ENCODE measurements around the gene HELZ. TPM values are rescaled to one million over a fixed set of nuclear protein-coding genes. Genes with fewer than 3 reads are reported as not detected.

Gene HELZ
- 12.8 TPM for polyA plus RNA-seq (2013, experiment 1 of 2)
- 12.1 TPM for polyA plus RNA-seq (2013, experiment 2 of 2)

- Histone ChIP-seq H3K18ac (ENCODE audit: low read depth in 1 of 2, low read length in 2 of 2) (peak within 1 kb of the TSS; percentile 82 to 93), H3K9me3 (ENCODE audit: control insufficient read depth, low read length) (no peaks in the 10 kb centered on the region), H2BK15ac (ENCODE audit: low read depth, poor library complexity, severe bottlenecking) (peak within 1 kb of the TSS; percentile 99), H3K27me3 (ENCODE audit: control insufficient read depth in 1 of 2, insufficient read depth in 1 of 2, low read length in 2 of 2) (no peaks in the 10 kb centered on the region), H3K4me2 (ENCODE audit: low read length, poor library complexity, severe bottlenecking) (peak within 1 kb of the TSS; percentile 98), H2AK5ac (ENCODE audit: low read length, severe bottlenecking) (no peak within 1 kb of the TSS), H3K4ac (ENCODE audit: low read depth in 1 of 2, low read length in 2 of 2) (peak within 1 kb of the TSS; percentile 46 to 88), H2BK12ac (ENCODE audit: low read length in 2 of 2) (peak within 1 kb of the TSS; percentile 54 to 61), H3K4me3 (ENCODE audit: insufficient read depth in 1 of 2, low read depth in 1 of 2, low read length in 2 of 2) (peak within 1 kb of the TSS; percentile 90 to 95), H2BK5ac (ENCODE audit: low read depth, low read length, poor library complexity, severe bottlenecking) (peak within 1 kb of the TSS; percentile 89), H2BK120ac (ENCODE audit: low read depth, low read length) (peak within 1 kb of the TSS; percentile 90), H4K91ac (ENCODE audit: low read length) (peak within 1 kb of the TSS; percentile 65), H3K23ac (ENCODE audit: low read length in 2 of 2) (peak within 1 kb of the TSS; percentile 91 to 93), H3K36me3 (ENCODE audit: control insufficient read depth in 1 of 2, insufficient read depth in 2 of 2, low read depth in 1 of 2, low read length in 2 of 2) (peaks cover 0 to 14% of the 10 kb centered on the region in 2 experiments), H3K79me1 (replicated peaks; ENCODE audit: low read length, poor library complexity, severe bottlenecking) (peaks cover 5% of the 10 kb centered on the region), H3K27ac (ENCODE audit: low read length, poor library complexity, severe bottlenecking) (peak within 1 kb of the TSS; percentile 79), H3K14ac (ENCODE audit: low read length in 2 of 2) (peak within 1 kb of the TSS; percentile 65), H4K8ac (ENCODE audit: low read length) (peak within 1 kb of the TSS; percentile 80), H3K4me1 (ENCODE audit: control insufficient read depth, insufficient read depth, low read depth, low read length) (peaks cover 8% of the 10 kb centered on the region), H2AFZ (ENCODE audit: low read depth, low read length) (peak within 1 kb of the TSS; percentile 91), H3K9ac (ENCODE audit: low read length) (peak within 1 kb of the TSS; percentile 91)
- under 1% methylated on average over 53 of the region's 67 CpGs for WGBS
- peak; percentile 90 for DNase-seq
Measured at GRCh38 chr17:67245073-67245693, at the start of gene HELZ. Gene HELZ (minus strand): TSS chr17:67245196. CDS start chr17:67218804, 26,392 bp downstream.

- no peak overlapping the region for H3K23ac ChIP-seq (ENCODE audit: low read length in 2 of 2)
- WGBS = 69% methylated on average over 31 of the region's 32 CpGs
- no peak overlapping the region for H3K4me3 ChIP-seq (ENCODE audit: insufficient read depth in 1 of 2, low read depth in 1 of 2, low read length in 2 of 2)
- no peak overlapping the region for H2AFZ ChIP-seq (ENCODE audit: low read depth, low read length)
- H3K27ac ChIP-seq (ENCODE audit: low read length, poor library complexity, severe bottlenecking) = no peak overlapping the region
- H2BK12ac ChIP-seq (ENCODE audit: low read length in 2 of 2) = no peak overlapping the region
- H2BK15ac ChIP-seq (ENCODE audit: low read depth, poor library complexity, severe bottlenecking) = no peak overlapping the region
- no peak overlapping the region for H2BK120ac ChIP-seq (ENCODE audit: low read depth, low read length)
- DNase-seq = peak; percentile 43
- H3K36me3 ChIP-seq (ENCODE audit: control insufficient read depth in 1 of 2, insufficient read depth in 2 of 2, low read depth in 1 of 2, low read length in 2 of 2) = no peaks in the 10 kb centered on the region
- H2BK5ac ChIP-seq (ENCODE audit: low read depth, low read length, poor library complexity, severe bottlenecking) = no peak overlapping the region
- no peak overlapping the region for H3K18ac ChIP-seq (ENCODE audit: low read depth in 1 of 2, low read length in 2 of 2)
- no peak overlapping the region for H4K8ac ChIP-seq (ENCODE audit: low read length)
- no peaks in the 10 kb centered on the region for H3K9me3 ChIP-seq (ENCODE audit: control insufficient read depth, low read length)
- no peak overlapping the region for H3K4ac ChIP-seq (ENCODE audit: low read depth in 1 of 2, low read length in 2 of 2)
- H3K79me1 ChIP-seq (replicated peaks; ENCODE audit: low read length, poor library complexity, severe bottlenecking) = no peaks in the 10 kb centered on the region
- H3K14ac ChIP-seq (ENCODE audit: low read length in 2 of 2) = no peak overlapping the region
- H2AK5ac ChIP-seq (ENCODE audit: low read length, severe bottlenecking) = no peak overlapping the region
- peaks cover 1% of the 10 kb centered on the region for H3K4me1 ChIP-seq (ENCODE audit: control insufficient read depth, insufficient read depth, low read depth, low read length)
- no peak overlapping the region for H4K91ac ChIP-seq (ENCODE audit: low read length)
- peak overlapping the region; percentile 36 for H3K9ac ChIP-seq (ENCODE audit: low read length)
- no peaks in the 10 kb centered on the region for H3K27me3 ChIP-seq (ENCODE audit: control insufficient read depth in 1 of 2, insufficient read depth in 1 of 2, low read length in 2 of 2)
- H3K4me2 ChIP-seq (ENCODE audit: low read length, poor library complexity, severe bottlenecking) = no peak overlapping the region
Measured at GRCh38 chr17:67293251-67294203, 48.5 kb upstream of the HELZ start.

- Histone ChIP-seq H2BK12ac (ENCODE audit: low read length in 2 of 2) (no peak overlapping the region), H2BK15ac (ENCODE audit: low read depth, poor library complexity, severe bottlenecking) (peak overlapping the region; percentile 40), H3K36me3 (ENCODE audit: control insufficient read depth in 1 of 2, insufficient read depth in 2 of 2, low read depth in 1 of 2, low read length in 2 of 2) (no peaks in the 10 kb centered on the region), H3K4ac (ENCODE audit: low read depth in 1 of 2, low read length in 2 of 2) (no peak overlapping the region), H3K9ac (ENCODE audit: low read length) (no peak overlapping the region), H3K4me1 (ENCODE audit: control insufficient read depth, insufficient read depth, low read depth, low read length) (peaks cover 3% of the 10 kb centered on the region), H3K27me3 (ENCODE audit: control insufficient read depth in 1 of 2, insufficient read depth in 1 of 2, low read length in 2 of 2) (no peaks in the 10 kb centered on the region), H4K8ac (ENCODE audit: low read length) (no peak overlapping the region), H3K9me3 (ENCODE audit: control insufficient read depth, low read length) (no peaks in the 10 kb centered on the region), H3K14ac (ENCODE audit: low read length in 2 of 2) (no peak overlapping the region), H3K4me2 (ENCODE audit: low read length, poor library complexity, severe bottlenecking) (no peak overlapping the region), H2BK120ac (ENCODE audit: low read depth, low read length) (no peak overlapping the region), H4K91ac (ENCODE audit: low read length) (no peak overlapping the region), H3K27ac (ENCODE audit: low read length, poor library complexity, severe bottlenecking) (no peak overlapping the region), H3K79me1 (replicated peaks; ENCODE audit: low read length, poor library complexity, severe bottlenecking) (no peaks in the 10 kb centered on the region), H3K4me3 (ENCODE audit: insufficient read depth in 1 of 2, low read depth in 1 of 2, low read length in 2 of 2) (no peak overlapping the region), H2BK5ac (ENCODE audit: low read depth, low read length, poor library complexity, severe bottlenecking) (no peak overlapping the region), H2AFZ (ENCODE audit: low read depth, low read length) (no peak overlapping the region), H3K23ac (ENCODE audit: low read length in 2 of 2) (peak overlapping the region in 1 of 2 experiments; percentile 24), H2AK5ac (ENCODE audit: low read length, severe bottlenecking) (no peak overlapping the region), H3K18ac (ENCODE audit: low read depth in 1 of 2, low read length in 2 of 2) (no peak overlapping the region)
- DNase-seq = no peak
- whole genome bisulfite sequencing = 81% methylated on average over 10 of the region's 11 CpGs
Measured at GRCh38 chr17:67290711-67291291, 45.8 kb upstream of the HELZ start.

GRCh38 chr17:67290244-67290643 lies 45.2 kb upstream of the HELZ start:
- Histone ChIP-seq H2AK5ac (ENCODE audit: low read length, severe bottlenecking) (no peak overlapping the region), H3K9ac (ENCODE audit: low read length) (no peak overlapping the region)
- WGBS = no CpG with 5 or more reads among the region's 3 CpGs

More at GRCh38 chr17:67290244-67290643, 45.2 kb upstream of the HELZ start:
- no peak overlapping the region for H2AFZ ChIP-seq (ENCODE audit: low read depth, low read length)
- H2BK5ac ChIP-seq (ENCODE audit: low read depth, low read length, poor library complexity, severe bottlenecking) = no peak overlapping the region
- no peaks in the 10 kb centered on the region for H3K79me1 ChIP-seq (replicated peaks; ENCODE audit: low read length, poor library complexity, severe bottlenecking)
- H3K27me3 ChIP-seq (ENCODE audit: control insufficient read depth in 1 of 2, insufficient read depth in 1 of 2, low read length in 2 of 2) = no peaks in the 10 kb centered on the region
- H4K91ac ChIP-seq (ENCODE audit: low read length) = no peak overlapping the region
- no peak overlapping the region for H3K4me2 ChIP-seq (ENCODE audit: low read length, poor library complexity, severe bottlenecking)
- H2BK120ac ChIP-seq (ENCODE audit: low read depth, low read length) = no peak overlapping the region
- H3K18ac ChIP-seq (ENCODE audit: low read depth in 1 of 2, low read length in 2 of 2) = no peak overlapping the region
- H3K23ac ChIP-seq (ENCODE audit: low read length in 2 of 2) = no peak overlapping the region
- DNase-seq = no peak
- H2BK15ac ChIP-seq (ENCODE audit: low read depth, poor library complexity, severe bottlenecking) = no peak overlapping the region
- no peaks in the 10 kb centered on the region for H3K36me3 ChIP-seq (ENCODE audit: control insufficient read depth in 1 of 2, insufficient read depth in 2 of 2, low read depth in 1 of 2, low read length in 2 of 2)
- no peak overlapping the region for H4K8ac ChIP-seq (ENCODE audit: low read length)
- no peak overlapping the region for H3K4me3 ChIP-seq (ENCODE audit: insufficient read depth in 1 of 2, low read depth in 1 of 2, low read length in 2 of 2)
- no peak overlapping the region for H3K4ac ChIP-seq (ENCODE audit: low read depth in 1 of 2, low read length in 2 of 2)
- H3K9me3 ChIP-seq (ENCODE audit: control insufficient read depth, low read length) = no peaks in the 10 kb centered on the region
- no peak overlapping the region for H3K14ac ChIP-seq (ENCODE audit: low read length in 2 of 2)
- H3K27ac ChIP-seq (ENCODE audit: low read length, poor library complexity, severe bottlenecking) = no peak overlapping the region
- H2BK12ac ChIP-seq (ENCODE audit: low read length in 2 of 2) = no peak overlapping the region
- peaks cover 3% of the 10 kb centered on the region for H3K4me1 ChIP-seq (ENCODE audit: control insufficient read depth, insufficient read depth, low read depth, low read length)

Data from mesenchymal stem cell (in vitro differentiated cells and primary cell).